ENCODE measurements around the gene C10orf88.
"Not testable (repeated sequence)": the region's sequence is repeated elsewhere in the genome, so short reads cannot be mapped to it uniquely, and the experiment has no call there.

C10orf88 gene

GRCh38 chr10:122957474-122957873 lies 3.4 kb upstream of the C10orf88 start:
- no peak for DNase-seq

GRCh38 chr10:122955892-122956291 lies 1.9 kb upstream of the C10orf88 start:
- no peak for DNase-seq

- no peak for DNase-seq
These were observed 664 bp upstream of the C10orf88 start for GRCh38 chr10:122954731-122955050.

GRCh38 chr10:122949296-122949695 lies 4.7 kb downstream of the C10orf88 start:
- no peak for DNase-seq

GRCh38 chr10:122939856-122940543 lies 14.0 kb downstream of the C10orf88 start:
- DNase-seq, result no peak

- DNase-seq, result no peak
These were observed 14.7 kb downstream of the C10orf88 start for GRCh38 chr10:122939133-122939855.

GRCh38 chr10:122931088-122931906 lies 22.7 kb downstream of the C10orf88 start:
- DNase-seq, result no peak

GRCh38 chr10:122930140-122930539 lies 23.9 kb downstream of the C10orf88 start:
- no peak for DNase-seq

GRCh38 chr10:122915700-122916099 lies 38.3 kb downstream of the C10orf88 start:
- DNase-seq, result no peak

- DNase-seq, result peak; percentile 3 to 38
These were observed 42.0 kb downstream of the C10orf88 start for GRCh38 chr10:122911889-122912484.

GRCh38 chr10:122910310-122910709 lies 43.7 kb downstream of the C10orf88 start, which contains the start of gene FAM24A:
Gene FAM24A (plus strand): TSS chr10:122910610. CDS start chr10:122911635, 1,025 bp downstream.
- DNase-seq, result no peak

- not testable (repeated sequence) for DNase-seq
These were observed 50.2 kb downstream of the C10orf88 start for GRCh38 chr10:122903861-122904260.

GRCh38 chr10:122894261-122894944 lies 59.6 kb downstream of the C10orf88 start:
- no peak for DNase-seq

GRCh38 chr10:122884166-122884565 lies 69.9 kb downstream of the C10orf88 start:
- DNase-seq, result no peak

GRCh38 chr10:122882766-122883165 lies 71.3 kb downstream of the C10orf88 start:
- DNase-seq, result peak in 1 of 2 donors; percentile 16

All from inflammatory macrophage treated with lipopolysaccharide for 1 hour (primary cell).